Measurements from ENCODE around the gene VAC14. TPM values are rescaled to one million over a fixed set of nuclear protein-coding genes. Genes with fewer than 3 reads are reported as not detected.

VAC14 gene
- polyA plus RNA-seq, 1 of the 3 experiments (the other 2 are of a cell fraction), result 33.2 TPM

GRCh38 chr16:70769761-70770160 lies 31.2 kb downstream of the VAC14 start (continued):
- TF ChIP-seq USF2 (IDR thresholded peaks at IDR 0.05; ENCODE audit: borderline replicate concordance, low read depth, low read length) (no peak), RAD21 (IDR thresholded peaks at IDR 0.05; ENCODE audit: low read length) (no peak), MXI1 (IDR thresholded peaks at IDR 0.05; ENCODE audit: low read depth, low read length) (no peak), RFX5 (IDR thresholded peaks at IDR 0.05; ENCODE audit: low read length) (no peak), NFIC (IDR thresholded peaks at IDR 0.05; ENCODE audit: borderline replicate concordance) (no peak), ELF1 (IDR thresholded peaks at IDR 0.05) (no peak), GATA2 (CRISPR knock-in tag; IDR thresholded peaks at IDR 0.05) (no peak)

- ChIA-PET CTCF (interaction anchor here (2.7 to 9.6 kb wide), 8 partner anchors 10 to 114 kb away, joined by 12 to 181 read pairs (median 41); partner anchors contain the start of gene MTSS2), POLR2A (no interaction called here)
- no peak overlapping the region for H3K9ac ChIP-seq
Observed at GRCh38 chr16:70769131-70769530, 31.8 kb downstream of the VAC14 start.

GRCh38 chr16:70768203-70768580 lies 32.8 kb downstream of the VAC14 start:
- ChIA-PET CTCF (interaction anchor here (1.2 to 9.6 kb wide), 4 partner anchors 9 to 89 kb away, joined by 3 to 181 read pairs (median 39); partner anchors contain the start of gene MTSS2), POLR2A (no interaction called here)
- Histone ChIP-seq H3K4me2 (no peak overlapping the region), H4K20me1 (ENCODE audit: insufficient read depth) (no peaks in the 10 kb centered on the region), H3K9ac (no peak overlapping the region), H3K36me3 (replicated peaks in 1 of 2; ENCODE audit: control insufficient read depth in 1 of 2, insufficient read depth in 2 of 2, low read length in 1 of 2) (peaks cover 23 to 29% of the 10 kb centered on the region in 2 experiments), H3K27me3 (ENCODE audit: insufficient read depth) (no peaks in the 10 kb centered on the region), H3K4me3 (ENCODE audit: low read depth in 2 of 2, low read length in 1 of 2) (no peak overlapping the region), H3F3A (replicated peaks; ENCODE audit: insufficient read depth) (peaks cover 5% of the 10 kb centered on the region), H3K9me2 (no peaks in the 10 kb centered on the region), H3K79me2 (ENCODE audit: insufficient read depth) (no peaks in the 10 kb centered on the region), H3K27ac (ENCODE audit: low read depth in 2 of 2, low read length in 1 of 2) (no peak overlapping the region), H2AFZ (ENCODE audit: low read depth) (no peak overlapping the region), H3K4me1 (ENCODE audit: control insufficient read depth in 1 of 2, insufficient read depth in 2 of 2, low read depth in 1 of 2, low read length in 1 of 2) (peaks cover 0 to 3% of the 10 kb centered on the region in 2 experiments; a peak in 1 of 4 replicates), H3K9me3 (no peaks in the 10 kb centered on the region)
- no peak for DNase-seq
- 80% methylated on average over 5 of the region's 5 CpGs for WGBS (ENCODE audit: low lambda C conversion rate)
- TF ChIP-seq RCOR1 (IDR thresholded peaks at IDR 0.05; ENCODE audit: low read length), result no peak
- TF ChIP-seq FOSL2 (IDR thresholded peaks at IDR 0.05; ENCODE audit: borderline replicate concordance, low read depth), result no peak
- no peak for TF ChIP-seq YY1 (IDR thresholded peaks at IDR 0.05; ENCODE audit: low read depth)
- no peak for TF ChIP-seq SIN3A (IDR thresholded peaks at IDR 0.05; ENCODE audit: borderline replicate concordance, low read depth, low read length)
- TF ChIP-seq FOXJ3 (CRISPR knock-in tag; IDR thresholded peaks at IDR 0.05), result no peak
- no peak for TF ChIP-seq CTCF (IDR thresholded peaks at IDR 0.05)
- no peak for TF ChIP-seq REST (IDR thresholded peaks at IDR 0.05; ENCODE audit: low read depth, low read length)
- TF ChIP-seq TCF12 (IDR thresholded peaks at IDR 0.05), result no peak
- TF ChIP-seq ZBTB33 (IDR thresholded peaks at IDR 0.05; ENCODE audit: borderline replicate concordance, low read depth), result no peak
- TF ChIP-seq SMC3 (IDR thresholded peaks at IDR 0.05; ENCODE audit: low read depth, low read length), result no peak

More at GRCh38 chr16:70769131-70769530, 31.8 kb downstream of the VAC14 start:
- H3K27ac ChIP-seq (ENCODE audit: low read depth in 2 of 2, low read length in 1 of 2), result no peak overlapping the region
- H3K36me3 ChIP-seq (replicated peaks in 1 of 2; ENCODE audit: control insufficient read depth in 1 of 2, insufficient read depth in 2 of 2, low read length in 1 of 2), result peaks cover 24 to 29% of the 10 kb centered on the region in 2 experiments
- no peaks in the 10 kb centered on the region for H4K20me1 ChIP-seq (ENCODE audit: insufficient read depth)
- H3K9me3 ChIP-seq, result no peaks in the 10 kb centered on the region
- WGBS (ENCODE audit: low lambda C conversion rate), result 93% methylated on average over 6 of the region's 8 CpGs
- TF ChIP-seq TEAD4 (IDR thresholded peaks at IDR 0.05; ENCODE audit: borderline replicate concordance, insufficient read depth) (no peak), JUND (IDR thresholded peaks at IDR 0.05) (no peak), TCF12 (IDR thresholded peaks at IDR 0.05) (no peak), POLR2AphosphoS5 (IDR thresholded peaks at IDR 0.05; ENCODE audit: low read depth, low read length) (no peak), ELF1 (IDR thresholded peaks at IDR 0.05) (no peak), MEF2A (IDR thresholded peaks at IDR 0.05; ENCODE audit: borderline replicate concordance, low read depth) (no peak), EP300 (IDR thresholded peaks at IDR 0.05; ENCODE audit: borderline replicate concordance in 1 of 2, low read depth in 1 of 2, low read length in 1 of 2) (no peak)
- no peak for DNase-seq
- H3K4me1 ChIP-seq (ENCODE audit: control insufficient read depth in 1 of 2, insufficient read depth in 2 of 2, low read depth in 1 of 2, low read length in 1 of 2), result peaks cover 0 to 3% of the 10 kb centered on the region in 2 experiments; a peak in 1 of 4 replicates
- no peak overlapping the region for H3K4me2 ChIP-seq
- H3K79me2 ChIP-seq (ENCODE audit: insufficient read depth), result no peaks in the 10 kb centered on the region
- H3F3A ChIP-seq (replicated peaks; ENCODE audit: insufficient read depth), result peaks cover 5% of the 10 kb centered on the region
- no peaks in the 10 kb centered on the region for H3K9me2 ChIP-seq
- H3K4me3 ChIP-seq (ENCODE audit: low read depth in 2 of 2, low read length in 1 of 2), result no peak overlapping the region
- H3K27me3 ChIP-seq (ENCODE audit: insufficient read depth), result no peaks in the 10 kb centered on the region
- H2AFZ ChIP-seq (ENCODE audit: low read depth), result no peak overlapping the region

Measured in SK-N-SH (cell line).